COR-L47 (cell line): ENCODE measurements around the gene ZNF213.
"Not testable (repeated sequence)": the region's sequence is repeated elsewhere in the genome, so short reads cannot be mapped to it uniquely, and the experiment has no call there.

ENCODE experiments used
- DNase-seq: peaks from one replicate; lab custom pipeline; 2025; lab: John Stamatoyannopoulos, UW

ZNF213 gene

GRCh38 chr16:3129137-3130131 is 5.4 kb upstream of the ZNF213 start:
- DNase-seq, result peak; percentile 69

GRCh38 chr16:3131755-3132377 is 3.0 kb upstream of the ZNF213 start:
- peak; percentile 26 for DNase-seq

GRCh38 chr16:3133844-3134243 is 985 bp upstream of the ZNF213 start:
- no peak for DNase-seq

- no peak for DNase-seq
These were observed 392 bp downstream of the ZNF213 start for GRCh38 chr16:3135126-3135715.

- no peak for DNase-seq
These were observed 2.4 kb downstream of the ZNF213 start for GRCh38 chr16:3137267-3137666.

GRCh38 chr16:3138342-3138741 is 3.5 kb downstream of the ZNF213 start:
- DNase-seq, result no peak

GRCh38 chr16:3138823-3139426 is 4.1 kb downstream of the ZNF213 start:
- no peak for DNase-seq

GRCh38 chr16:3139561-3139960 is 4.7 kb downstream of the ZNF213 start:
- DNase-seq, result not testable (repeated sequence)

- no peak for DNase-seq
These were observed 6.0 kb downstream of the ZNF213 start for GRCh38 chr16:3140603-3141427.

GRCh38 chr16:3141781-3142311 is 7.0 kb downstream of the ZNF213 start:
- no peak for DNase-seq

- no peak for DNase-seq
These were observed 7.5 kb downstream of the ZNF213 start for GRCh38 chr16:3142327-3142726.

GRCh38 chr16:3142770-3143169 is 7.9 kb downstream of the ZNF213 start:
- no peak for DNase-seq

GRCh38 chr16:3143189-3143588 is 8.4 kb downstream of the ZNF213 start:
- no peak for DNase-seq

- DNase-seq, result no peak
These were observed 8.9 kb downstream of the ZNF213 start for GRCh38 chr16:3143598-3144320.

GRCh38 chr16:3144321-3144983 is 9.6 kb downstream of the ZNF213 start:
- DNase-seq, result no peak

- no peak for DNase-seq
These were observed 10.3 kb downstream of the ZNF213 start for GRCh38 chr16:3145151-3145550.

- DNase-seq, result no peak
These were observed 10.8 kb downstream of the ZNF213 start for GRCh38 chr16:3145660-3146059.

- no peak for DNase-seq
These were observed 12.4 kb downstream of the ZNF213 start for GRCh38 chr16:3147046-3147756.

- DNase-seq, result no peak
These were observed 12.9 kb downstream of the ZNF213 start for GRCh38 chr16:3147757-3148104.
